WTC11 (cell line): Measurements from ENCODE around the gene EXOC4. TPM values are rescaled to one million over a fixed set of nuclear protein-coding genes. Genes with fewer than 3 reads are reported as not detected.

ENCODE experiments used
- ATAC-seq: fragments of 200-7000 bp; cut with Tn5 transposase; 2 replicates; pipeline ENCODE4 v1.10.0; 2021; ENCODE audit warnings: mild to moderate bottlenecking, moderate library complexity
- CTCF ChIA-PET: fragments of 300-600 bp; sonication (Branson Sonifier 250); formaldehyde crosslinking; loops from one replicate; lab custom pipeline; 2021; ENCODE audit warnings: antibody characterized with exemption; lab: Charles Lee
- POLR2A ChIA-PET: fragments of 350-600 bp; sonication (Branson Sonifier 250); formaldehyde crosslinking; loops from one replicate; lab custom pipeline; 2021; ENCODE audit warnings: antibody characterized with exemption; lab: Charles Lee
- DNase-seq: peaks from one replicate; pipeline ENCODE4 v3.0.0; 2021; ENCODE audit warnings: low spot score
- H3K27ac Mint-ChIP-seq: 2 replicates; pipeline ENCODE4 v1.8.0; 2021; ENCODE audit warnings: mixed read lengths
- H3K27me3 Mint-ChIP-seq: 2 replicates; pipeline ENCODE4 v1.8.0; 2021; ENCODE audit warnings: low read depth, mild to moderate bottlenecking, moderate library complexity, mixed read lengths
- H3K36me3 Mint-ChIP-seq: 2 replicates; pipeline ENCODE4 v1.8.0; 2021; ENCODE audit warnings: mixed read lengths
- H3K4me1 Mint-ChIP-seq: 2 replicates; pipeline ENCODE4 v1.8.0; 2022; ENCODE audit warnings: mixed read lengths
- H3K4me3 Mint-ChIP-seq: 2 replicates; pipeline ENCODE4 v1.8.0; 2021; ENCODE audit warnings: mild to moderate bottlenecking, moderate library complexity, mixed read lengths
- H3K9me3 Mint-ChIP-seq: 2 replicates; pipeline ENCODE4 v1.8.0; 2021; ENCODE audit warnings: mixed read lengths
- CBFB ChIP-seq: sonication (generic); formaldehyde crosslinking; IDR thresholded peaks from 2 replicates; pipeline ENCODE4 v1.8.1; 2022; ENCODE audit warnings: mild to moderate bottlenecking, low read depth, missing genetic modification reagents
- JUN ChIP-seq: sonication (generic); formaldehyde crosslinking; IDR thresholded peaks from 2 replicates; pipeline ENCODE4 v1.8.0; 2023; ENCODE audit warnings: mild to moderate bottlenecking, missing genetic modification reagents
- KAT7 ChIP-seq: sonication (generic); formaldehyde crosslinking; IDR thresholded peaks from 2 replicates; pipeline ENCODE4 v1.8.1; 2023; ENCODE audit warnings: missing genetic modification reagents, mild to moderate bottlenecking, borderline replicate concordance
- NR2C2 ChIP-seq: sonication (generic); formaldehyde crosslinking; IDR thresholded peaks from 2 replicates; pipeline ENCODE4 v1.8.0; 2022; ENCODE audit warnings: mild to moderate bottlenecking, missing genetic modification reagents
- NR3C1 ChIP-seq: sonication (generic); formaldehyde crosslinking; conservative IDR thresholded peaks from 2 replicates; pipeline ENCODE4 v1.8.1; 2023; ENCODE audit warnings: low read depth, mild to moderate bottlenecking, missing genetic modification reagents
- OVOL2 ChIP-seq: fragments of 250-450 bp; sonication (Bioruptor Pico); IDR thresholded peaks from 2 replicates; pipeline ENCODE4 v1.9.0; 2021; ENCODE audit warnings: mild to moderate bottlenecking, borderline replicate concordance
- ZNF317 ChIP-seq: sonication (generic); formaldehyde crosslinking; IDR thresholded peaks from 2 replicates; pipeline ENCODE4 v1.8.1; 2023; ENCODE audit warnings: low read depth, mild to moderate bottlenecking, moderate library complexity, missing genetic modification reagents, borderline replicate concordance
- ZNF423 ChIP-seq: fragments of 250-450 bp; sonication (Bioruptor Pico); IDR thresholded peaks from 2 replicates; pipeline ENCODE4 v2.1.2; 2022; ENCODE audit warnings: mild to moderate bottlenecking, moderate library complexity
- ZNF671 ChIP-seq: fragments of 250-450 bp; sonication (Bioruptor Pico); IDR thresholded peaks from 2 replicates; pipeline ENCODE4 v1.8.0; 2021; ENCODE audit warnings: mild to moderate bottlenecking
- total RNA-seq: library from RNA; stranded (reverse); gene quantifications from 3 replicates; pipeline ENCODE4 v1.2.3, GENCODE V29; 2021
- TF ChIP-seq, protein P1 (sequence below): sonication (generic); formaldehyde crosslinking; IDR thresholded peaks from 2 replicates; pipeline ENCODE4 v1.8.1; 2022; ENCODE audit warnings: low read depth, missing genetic modification reagents, borderline replicate concordance
- TF ChIP-seq, protein P2 (sequence below): sonication (generic); formaldehyde crosslinking; IDR thresholded peaks from 2 replicates; pipeline ENCODE4 v1.8.0; 2022; ENCODE audit warnings: missing genetic modification reagents
- TF ChIP-seq, protein P3 (sequence below): sonication (generic); formaldehyde crosslinking; conservative IDR thresholded peaks from 2 replicates; pipeline ENCODE4 v1.8.1; 2022; ENCODE audit warnings: mild to moderate bottlenecking, missing genetic modification reagents
- TF ChIP-seq, protein P4 (sequence below): fragments of 250-450 bp; sonication (Bioruptor Pico); conservative IDR thresholded peaks from 2 replicates; pipeline ENCODE4 v1.9.0; 2021; ENCODE audit warnings: mild to moderate bottlenecking
- TF ChIP-seq, protein P5 (sequence below): sonication (generic); formaldehyde crosslinking; IDR thresholded peaks from 2 replicates; pipeline ENCODE4 v1.8.1; 2022; ENCODE audit warnings: low read depth, mild to moderate bottlenecking, moderate library complexity, missing genetic modification reagents, borderline replicate concordance
- TF ChIP-seq, protein P6 (sequence below): fragments of 250-450 bp; sonication (Bioruptor Pico); IDR thresholded peaks from 2 replicates; pipeline ENCODE4 v1.8.0; 2021; ENCODE audit warnings: mild to moderate bottlenecking
- TF ChIP-seq, protein P7 (sequence below): fragments of 250-450 bp; sonication (Bioruptor Pico); IDR thresholded peaks from 2 replicates; pipeline ENCODE4 v1.9.0; 2021; ENCODE audit warnings: mild to moderate bottlenecking, borderline replicate concordance
- TF ChIP-seq, protein P8 (sequence below): fragments of 250-450 bp; sonication (Bioruptor Pico); IDR thresholded peaks from 2 replicates; pipeline ENCODE4 v1.9.0; 2021; ENCODE audit warnings: moderate library complexity, mild to moderate bottlenecking, inconsistent platforms, borderline replicate concordance

EXOC4 gene
- total RNA-seq, 1 experiment from 2014 or later = 62.0 TPM

DNA sequence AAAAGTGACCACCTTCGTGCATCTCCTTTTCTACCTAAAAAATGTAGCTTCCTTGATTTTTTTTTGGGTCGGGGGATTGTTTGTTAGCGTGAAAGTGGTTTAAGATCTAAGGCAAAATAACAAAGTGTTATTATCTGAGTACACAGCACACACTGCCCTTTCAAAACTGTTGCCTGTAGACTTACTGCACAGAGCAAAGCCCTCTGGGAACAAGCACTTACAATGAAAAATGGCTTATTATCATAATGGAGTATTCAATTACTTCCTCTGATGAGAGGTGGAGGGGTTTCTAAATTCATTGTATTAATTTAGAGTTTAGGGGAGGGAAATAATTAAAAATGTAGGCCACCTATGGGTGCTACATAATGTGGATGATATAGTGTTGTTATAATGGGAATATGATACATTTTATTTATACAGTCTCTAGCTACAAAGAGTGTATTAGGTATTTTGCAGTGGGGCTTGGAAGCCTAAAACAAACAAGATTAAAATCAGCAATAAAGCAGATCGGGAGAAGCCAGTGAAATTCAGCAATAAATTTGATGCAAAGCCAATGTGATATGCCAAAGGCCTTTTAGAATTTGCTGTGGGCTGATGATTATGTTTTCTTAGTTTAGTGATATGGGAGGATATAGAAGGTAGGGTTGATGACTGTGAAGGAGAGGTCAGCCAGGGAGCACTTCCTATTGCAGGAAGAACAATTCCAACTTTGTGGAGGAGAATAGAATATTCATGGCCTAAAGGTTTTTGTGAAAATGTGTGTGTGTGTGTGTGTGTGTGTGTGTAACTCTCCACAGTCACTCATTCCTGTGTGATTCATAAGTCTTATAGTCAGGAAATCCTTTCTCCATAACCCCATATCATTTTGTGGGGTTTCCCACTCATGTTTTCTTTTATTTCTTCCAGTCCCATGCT lies 17.7 kb upstream of the EXOC4 start:
- DNase-seq (no peak), ATAC-seq (no peak)
- Mint-ChIP-seq H3K27ac (no peak overlapping the region), H3K4me1 (peaks cover 4% of the 10 kb centered on the region), H3K36me3 (no peaks in the 10 kb centered on the region), H3K4me3 (no peak overlapping the region), H3K27me3 (no peaks in the 10 kb centered on the region), H3K9me3 (no peaks in the 10 kb centered on the region)
- CTCF ChIA-PET = no interaction called here
- no peak for TF ChIP-seq OVOL2 (CRISPR knock-in tag)
- no peak for TF ChIP-seq KAT7 (CRISPR knock-in tag)
- TF ChIP-seq ZNF671 (CRISPR knock-in tag) = no peak
- TF ChIP-seq ZNF423 (CRISPR knock-in tag) = no peak
- no peak for TF ChIP-seq NR2C2 (CRISPR knock-in tag)
- TF ChIP-seq, protein P1, sequence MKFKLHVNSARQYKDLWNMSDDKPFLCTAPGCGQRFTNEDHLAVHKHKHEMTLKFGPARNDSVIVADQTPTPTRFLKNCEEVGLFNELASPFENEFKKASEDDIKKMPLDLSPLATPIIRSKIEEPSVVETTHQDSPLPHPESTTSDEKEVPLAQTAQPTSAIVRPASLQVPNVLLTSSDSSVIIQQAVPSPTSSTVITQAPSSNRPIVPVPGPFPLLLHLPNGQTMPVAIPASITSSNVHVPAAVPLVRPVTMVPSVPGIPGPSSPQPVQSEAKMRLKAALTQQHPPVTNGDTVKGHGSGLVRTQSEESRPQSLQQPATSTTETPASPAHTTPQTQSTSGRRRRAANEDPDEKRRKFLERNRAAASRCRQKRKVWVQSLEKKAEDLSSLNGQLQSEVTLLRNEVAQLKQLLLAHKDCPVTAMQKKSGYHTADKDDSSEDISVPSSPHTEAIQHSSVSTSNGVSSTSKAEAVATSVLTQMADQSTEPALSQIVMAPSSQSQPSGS (CRISPR knock-in tag) = no peak
- TF ChIP-seq, protein P2, sequence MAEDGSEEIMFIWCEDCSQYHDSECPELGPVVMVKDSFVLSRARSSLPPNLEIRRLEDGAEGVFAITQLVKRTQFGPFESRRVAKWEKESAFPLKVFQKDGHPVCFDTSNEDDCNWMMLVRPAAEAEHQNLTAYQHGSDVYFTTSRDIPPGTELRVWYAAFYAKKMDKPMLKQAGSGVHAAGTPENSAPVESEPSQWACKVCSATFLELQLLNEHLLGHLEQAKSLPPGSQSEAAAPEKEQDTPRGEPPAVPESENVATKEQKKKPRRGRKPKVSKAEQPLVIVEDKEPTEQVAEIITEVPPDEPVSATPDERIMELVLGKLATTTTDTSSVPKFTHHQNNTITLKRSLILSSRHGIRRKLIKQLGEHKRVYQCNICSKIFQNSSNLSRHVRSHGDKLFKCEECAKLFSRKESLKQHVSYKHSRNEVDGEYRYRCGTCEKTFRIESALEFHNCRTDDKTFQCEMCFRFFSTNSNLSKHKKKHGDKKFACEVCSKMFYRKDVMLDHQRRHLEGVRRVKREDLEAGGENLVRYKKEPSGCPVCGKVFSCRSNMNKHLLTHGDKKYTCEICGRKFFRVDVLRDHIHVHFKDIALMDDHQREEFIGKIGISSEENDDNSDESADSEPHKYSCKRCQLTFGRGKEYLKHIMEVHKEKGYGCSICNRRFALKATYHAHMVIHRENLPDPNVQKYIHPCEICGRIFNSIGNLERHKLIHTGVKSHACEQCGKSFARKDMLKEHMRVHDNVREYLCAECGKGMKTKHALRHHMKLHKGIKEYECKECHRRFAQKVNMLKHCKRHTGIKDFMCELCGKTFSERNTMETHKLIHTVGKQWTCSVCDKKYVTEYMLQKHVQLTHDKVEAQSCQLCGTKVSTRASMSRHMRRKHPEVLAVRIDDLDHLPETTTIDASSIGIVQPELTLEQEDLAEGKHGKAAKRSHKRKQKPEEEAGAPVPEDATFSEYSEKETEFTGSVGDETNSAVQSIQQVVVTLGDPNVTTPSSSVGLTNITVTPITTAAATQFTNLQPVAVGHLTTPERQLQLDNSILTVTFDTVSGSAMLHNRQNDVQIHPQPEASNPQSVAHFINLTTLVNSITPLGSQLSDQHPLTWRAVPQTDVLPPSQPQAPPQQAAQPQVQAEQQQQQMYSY (CRISPR knock-in tag) = no peak
- no peak for TF ChIP-seq JUN (CRISPR knock-in tag)
- no peak for TF ChIP-seq CBFB (CRISPR knock-in tag)
- TF ChIP-seq, protein P3, sequence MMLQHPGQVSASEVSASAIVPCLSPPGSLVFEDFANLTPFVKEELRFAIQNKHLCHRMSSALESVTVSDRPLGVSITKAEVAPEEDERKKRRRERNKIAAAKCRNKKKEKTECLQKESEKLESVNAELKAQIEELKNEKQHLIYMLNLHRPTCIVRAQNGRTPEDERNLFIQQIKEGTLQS (CRISPR knock-in tag) = no peak
- TF ChIP-seq, protein P4, sequence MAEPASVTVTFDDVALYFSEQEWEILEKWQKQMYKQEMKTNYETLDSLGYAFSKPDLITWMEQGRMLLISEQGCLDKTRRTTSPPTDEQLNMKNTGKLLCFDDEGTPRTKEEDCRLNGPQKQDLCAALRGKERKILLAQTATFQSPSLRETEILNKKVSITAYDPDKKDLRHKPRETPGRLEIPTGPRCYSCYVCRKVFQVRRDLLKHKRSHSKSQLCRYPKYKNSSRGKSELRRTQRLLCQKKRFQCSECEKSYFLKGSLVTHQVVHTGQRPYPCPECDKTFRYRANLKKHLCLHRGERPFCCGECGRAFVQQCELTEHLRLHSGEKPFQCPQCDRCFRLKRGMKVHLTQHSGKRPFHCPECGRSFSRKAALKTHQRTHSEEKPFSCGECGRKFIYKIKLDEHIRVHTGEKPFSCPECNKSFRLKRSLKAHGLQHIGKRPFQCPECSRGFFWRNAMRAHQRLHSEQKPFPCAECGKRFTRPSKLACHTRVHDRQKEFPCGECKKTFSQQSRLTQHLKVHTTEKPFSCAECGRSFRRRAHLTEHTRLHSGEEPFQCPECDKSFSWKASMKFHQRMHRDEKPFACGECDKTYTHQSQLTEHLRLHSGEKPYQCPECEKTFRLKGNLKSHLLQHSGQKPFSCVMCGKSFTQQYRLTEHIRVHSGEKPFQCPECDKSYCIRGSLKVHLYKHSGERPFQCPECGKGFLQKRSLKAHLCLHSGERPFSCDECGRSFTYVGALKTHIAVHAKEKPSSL (CRISPR knock-in tag) = no peak
- TF ChIP-seq, protein P5, sequence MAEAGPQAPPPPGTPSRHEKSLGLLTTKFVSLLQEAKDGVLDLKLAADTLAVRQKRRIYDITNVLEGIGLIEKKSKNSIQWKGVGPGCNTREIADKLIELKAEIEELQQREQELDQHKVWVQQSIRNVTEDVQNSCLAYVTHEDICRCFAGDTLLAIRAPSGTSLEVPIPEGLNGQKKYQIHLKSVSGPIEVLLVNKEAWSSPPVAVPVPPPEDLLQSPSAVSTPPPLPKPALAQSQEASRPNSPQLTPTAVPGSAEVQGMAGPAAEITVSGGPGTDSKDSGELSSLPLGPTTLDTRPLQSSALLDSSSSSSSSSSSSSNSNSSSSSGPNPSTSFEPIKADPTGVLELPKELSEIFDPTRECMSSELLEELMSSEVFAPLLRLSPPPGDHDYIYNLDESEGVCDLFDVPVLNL (CRISPR knock-in tag) = no peak
- TF ChIP-seq, protein P6, sequence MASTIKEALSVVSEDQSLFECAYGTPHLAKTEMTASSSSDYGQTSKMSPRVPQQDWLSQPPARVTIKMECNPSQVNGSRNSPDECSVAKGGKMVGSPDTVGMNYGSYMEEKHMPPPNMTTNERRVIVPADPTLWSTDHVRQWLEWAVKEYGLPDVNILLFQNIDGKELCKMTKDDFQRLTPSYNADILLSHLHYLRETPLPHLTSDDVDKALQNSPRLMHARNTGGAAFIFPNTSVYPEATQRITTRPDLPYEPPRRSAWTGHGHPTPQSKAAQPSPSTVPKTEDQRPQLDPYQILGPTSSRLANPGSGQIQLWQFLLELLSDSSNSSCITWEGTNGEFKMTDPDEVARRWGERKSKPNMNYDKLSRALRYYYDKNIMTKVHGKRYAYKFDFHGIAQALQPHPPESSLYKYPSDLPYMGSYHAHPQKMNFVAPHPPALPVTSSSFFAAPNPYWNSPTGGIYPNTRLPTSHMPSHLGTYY (CRISPR knock-in tag) = no peak
- TF ChIP-seq, protein P7, sequence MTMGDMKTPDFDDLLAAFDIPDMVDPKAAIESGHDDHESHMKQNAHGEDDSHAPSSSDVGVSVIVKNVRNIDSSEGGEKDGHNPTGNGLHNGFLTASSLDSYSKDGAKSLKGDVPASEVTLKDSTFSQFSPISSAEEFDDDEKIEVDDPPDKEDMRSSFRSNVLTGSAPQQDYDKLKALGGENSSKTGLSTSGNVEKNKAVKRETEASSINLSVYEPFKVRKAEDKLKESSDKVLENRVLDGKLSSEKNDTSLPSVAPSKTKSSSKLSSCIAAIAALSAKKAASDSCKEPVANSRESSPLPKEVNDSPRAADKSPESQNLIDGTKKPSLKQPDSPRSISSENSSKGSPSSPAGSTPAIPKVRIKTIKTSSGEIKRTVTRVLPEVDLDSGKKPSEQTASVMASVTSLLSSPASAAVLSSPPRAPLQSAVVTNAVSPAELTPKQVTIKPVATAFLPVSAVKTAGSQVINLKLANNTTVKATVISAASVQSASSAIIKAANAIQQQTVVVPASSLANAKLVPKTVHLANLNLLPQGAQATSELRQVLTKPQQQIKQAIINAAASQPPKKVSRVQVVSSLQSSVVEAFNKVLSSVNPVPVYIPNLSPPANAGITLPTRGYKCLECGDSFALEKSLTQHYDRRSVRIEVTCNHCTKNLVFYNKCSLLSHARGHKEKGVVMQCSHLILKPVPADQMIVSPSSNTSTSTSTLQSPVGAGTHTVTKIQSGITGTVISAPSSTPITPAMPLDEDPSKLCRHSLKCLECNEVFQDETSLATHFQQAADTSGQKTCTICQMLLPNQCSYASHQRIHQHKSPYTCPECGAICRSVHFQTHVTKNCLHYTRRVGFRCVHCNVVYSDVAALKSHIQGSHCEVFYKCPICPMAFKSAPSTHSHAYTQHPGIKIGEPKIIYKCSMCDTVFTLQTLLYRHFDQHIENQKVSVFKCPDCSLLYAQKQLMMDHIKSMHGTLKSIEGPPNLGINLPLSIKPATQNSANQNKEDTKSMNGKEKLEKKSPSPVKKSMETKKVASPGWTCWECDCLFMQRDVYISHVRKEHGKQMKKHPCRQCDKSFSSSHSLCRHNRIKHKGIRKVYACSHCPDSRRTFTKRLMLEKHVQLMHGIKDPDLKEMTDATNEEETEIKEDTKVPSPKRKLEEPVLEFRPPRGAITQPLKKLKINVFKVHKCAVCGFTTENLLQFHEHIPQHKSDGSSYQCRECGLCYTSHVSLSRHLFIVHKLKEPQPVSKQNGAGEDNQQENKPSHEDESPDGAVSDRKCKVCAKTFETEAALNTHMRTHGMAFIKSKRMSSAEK (CRISPR knock-in tag) = no peak
- no peak for TF ChIP-seq NR3C1
- TF ChIP-seq, protein P8, sequence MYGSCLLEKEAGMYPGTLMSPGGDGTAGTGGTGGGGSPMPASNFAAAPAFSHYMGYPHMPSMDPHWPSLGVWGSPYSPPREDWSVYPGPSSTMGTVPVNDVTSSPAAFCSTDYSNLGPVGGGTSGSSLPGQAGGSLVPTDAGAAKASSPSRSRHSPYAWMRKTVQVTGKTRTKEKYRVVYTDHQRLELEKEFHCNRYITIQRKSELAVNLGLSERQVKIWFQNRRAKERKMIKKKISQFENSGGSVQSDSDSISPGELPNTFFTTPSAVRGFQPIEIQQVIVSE (CRISPR knock-in tag) = no peak
- TF ChIP-seq ZNF317 = no peak
- POLR2A ChIA-PET = no interaction called here
